Measurements from ENCODE around the gene PEX5L.

DNA sequence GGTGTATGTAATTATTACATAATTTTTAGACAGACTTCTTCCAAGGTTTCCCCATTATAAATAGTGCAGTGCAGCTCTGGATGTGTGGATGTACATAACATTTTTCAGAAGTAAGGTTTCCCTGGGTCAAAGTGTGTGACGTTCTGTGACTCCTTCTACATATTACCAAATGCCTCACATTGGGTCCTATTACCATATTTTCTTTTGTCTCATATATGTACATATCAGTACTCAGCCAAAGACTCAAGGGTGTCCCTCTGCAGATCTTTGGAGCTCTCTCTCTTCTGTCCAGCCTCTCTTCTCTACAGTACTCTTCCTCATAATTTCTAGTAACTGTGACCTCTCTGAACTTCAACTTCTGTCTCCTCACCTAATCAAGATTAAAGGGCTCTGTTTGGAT lies 31.3 kb upstream of the PEX5L start:
- no peak for TF ChIP-seq TAF1 (IDR thresholded peaks at IDR 0.05; ENCODE audit: borderline replicate concordance, low read depth, low read length)
- no peak for TF ChIP-seq POLR2A (IDR thresholded peaks at IDR 0.05; ENCODE audit: low read depth, low read length)
